Activated CD4-positive, alpha-beta T cell treated with anti-CD3 and anti-CD28 coated beads, Interleukin-2, amount 50 U/mL, for 1 hour (primary cell): ENCODE data around the gene NKG7.

Source experiments
- DNase-seq: peaks from one replicate; pipeline ENCODE4 v3.0.0-alpha.2; 2020

NKG7 gene

GRCh38 chr19:51389143-51389542, 16.7 kb upstream of the NKG7 start:
- no peak for DNase-seq

DNA sequence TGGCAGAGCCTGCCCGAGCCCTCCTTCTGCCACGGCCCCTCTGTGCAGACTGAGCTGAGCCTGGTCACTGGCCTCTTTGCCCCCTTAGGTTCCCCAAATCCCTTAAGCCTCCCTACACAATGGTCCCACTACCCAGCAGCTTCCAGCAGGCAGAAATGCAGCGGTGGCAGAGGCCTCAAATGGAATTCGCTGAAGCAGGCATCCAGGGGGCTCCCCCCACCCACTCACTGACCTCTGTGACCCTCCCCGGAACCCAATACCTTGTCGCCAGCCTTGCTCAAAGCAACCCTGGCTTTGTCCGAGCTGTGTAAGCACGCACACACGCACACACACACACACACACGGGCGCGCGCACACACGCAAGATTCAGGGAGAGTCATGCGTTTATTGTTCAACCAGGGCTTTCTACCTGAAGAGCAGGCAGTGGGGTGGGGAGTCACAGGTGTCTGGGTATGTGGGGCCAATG, 15.5 kb upstream of the NKG7 start, which contains the start of gene LIM2:
Gene LIM2 (minus strand): TSS at position 51 of the 466 bp plus-strand sequence. CDS start 531 bp downstream, outside the sequence.
- DNase-seq = no peak

DNA sequence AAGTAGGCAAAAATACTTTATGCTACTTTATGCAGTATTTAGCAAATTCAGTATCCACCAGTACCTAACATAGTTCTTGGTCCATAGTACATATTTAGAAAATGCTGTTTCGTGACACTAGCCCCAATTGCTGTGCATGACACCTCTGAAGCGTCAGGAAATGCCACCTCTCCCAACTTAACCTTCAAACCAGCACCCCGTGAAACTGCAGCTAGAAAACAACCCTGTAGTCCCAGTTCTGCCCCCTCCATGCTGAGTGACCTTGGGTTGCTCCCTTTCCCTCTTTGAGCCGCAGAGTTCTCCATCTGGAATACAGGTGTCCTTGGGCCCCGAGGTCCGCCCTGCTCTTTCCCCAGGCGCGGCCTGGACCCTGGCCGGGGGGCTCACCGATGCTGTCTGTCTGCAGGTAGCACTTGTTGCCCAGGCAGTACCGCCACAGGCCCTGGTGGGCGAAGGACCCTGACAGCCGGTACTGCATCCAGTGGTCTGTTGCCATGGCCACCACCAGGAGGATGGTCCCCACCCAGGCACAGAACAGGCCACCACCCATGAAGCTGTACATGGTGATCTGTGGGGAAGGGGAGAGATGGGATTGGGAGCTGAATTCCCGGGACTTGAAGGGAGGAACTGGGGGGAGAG, 14.5 kb upstream of the NKG7 start:
- DNase-seq = no peak

GRCh38 chr19:51382004-51382403, 9.6 kb upstream of the NKG7 start:
- no peak for DNase-seq

DNA sequence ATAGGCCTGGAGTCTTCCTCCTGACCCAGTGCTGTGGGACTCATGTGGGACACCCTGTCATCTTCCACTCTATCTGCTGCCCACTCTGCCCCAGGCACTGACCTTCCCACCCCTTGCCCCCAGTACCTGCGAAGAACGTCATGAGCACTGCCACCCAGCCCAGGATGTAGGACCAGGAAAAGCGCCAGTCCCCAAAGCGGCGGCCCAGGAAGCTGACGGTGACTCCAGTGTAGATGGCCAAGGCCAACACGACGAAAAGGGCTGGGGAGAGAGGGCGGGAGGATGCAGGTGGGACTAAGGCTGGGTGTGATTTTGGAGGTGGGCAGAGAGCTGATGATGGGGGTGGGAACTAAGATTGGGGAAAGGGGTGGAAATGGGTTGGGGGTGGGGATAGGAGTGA, 7.9 kb upstream of the NKG7 start:
- DNase-seq = no peak

GRCh38 chr19:51377422-51377821, 5.0 kb upstream of the NKG7 start:
- no peak for DNase-seq

DNA sequence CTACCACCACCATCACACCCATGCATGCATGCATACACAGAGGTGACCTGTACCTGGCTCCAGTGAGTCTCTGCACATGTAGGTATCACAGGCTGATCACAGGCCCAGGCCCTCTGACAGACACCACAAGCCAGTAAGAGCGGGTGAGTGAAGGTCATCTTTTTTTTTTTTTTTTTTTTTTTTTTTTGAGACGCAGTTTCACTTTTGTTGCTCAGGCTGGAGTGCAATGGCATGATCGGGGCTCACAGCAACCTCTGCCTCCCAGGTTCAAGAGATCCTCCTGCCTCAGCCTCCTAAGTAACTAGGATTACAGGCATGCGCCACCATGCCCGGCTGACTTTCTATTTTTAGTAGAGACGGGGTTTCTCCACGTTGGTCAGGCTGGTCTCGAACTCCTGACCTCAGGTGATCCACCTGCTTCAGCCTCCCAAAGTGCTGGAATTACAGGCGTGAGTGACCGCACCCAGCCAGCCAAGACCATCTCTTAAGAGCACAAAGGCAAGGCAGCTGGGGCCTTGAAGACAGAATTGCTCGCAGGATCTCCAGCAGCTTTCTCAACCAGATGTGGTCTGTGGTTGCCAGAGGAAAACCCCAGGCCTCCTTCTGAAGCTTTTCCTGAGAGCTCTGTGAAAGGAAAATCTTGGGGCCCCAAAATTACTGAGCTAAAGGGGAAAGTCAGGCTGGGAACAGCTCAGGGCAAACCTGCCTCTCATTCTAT, 3.2 kb upstream of the NKG7 start:
- no peak for DNase-seq

GRCh38 chr19:51372021-51372648, 319 bp downstream of the NKG7 start:
- no peak for DNase-seq

DNA sequence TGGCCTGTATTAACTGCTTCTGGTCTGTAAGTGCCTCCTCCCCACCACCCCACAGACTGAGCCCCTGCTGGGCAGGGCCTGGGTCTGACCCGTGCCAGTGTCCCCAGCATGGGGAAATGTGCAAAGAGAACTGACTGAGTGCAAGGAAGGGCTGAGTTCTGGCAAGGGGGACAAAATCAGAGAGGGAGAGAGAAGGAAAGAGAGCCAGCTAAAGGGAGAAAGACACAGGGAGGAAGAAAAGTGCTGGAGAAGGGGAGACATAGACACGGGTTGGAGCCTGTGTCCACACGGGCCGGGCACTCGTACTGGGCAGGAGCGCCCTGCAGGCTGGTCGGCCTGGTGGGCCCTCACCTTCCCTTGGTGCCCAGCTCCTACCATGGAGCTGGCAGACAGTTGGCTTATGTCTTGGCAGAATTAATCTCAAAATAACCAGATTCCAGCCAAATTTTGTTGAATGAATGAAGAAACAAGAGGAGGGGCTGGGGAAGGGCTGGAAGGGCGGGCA, 1.2 kb downstream of the NKG7 start:
- no peak for DNase-seq

- no peak for DNase-seq
Measured at GRCh38 chr19:51370230-51370629, 2.2 kb downstream of the NKG7 start.

DNA sequence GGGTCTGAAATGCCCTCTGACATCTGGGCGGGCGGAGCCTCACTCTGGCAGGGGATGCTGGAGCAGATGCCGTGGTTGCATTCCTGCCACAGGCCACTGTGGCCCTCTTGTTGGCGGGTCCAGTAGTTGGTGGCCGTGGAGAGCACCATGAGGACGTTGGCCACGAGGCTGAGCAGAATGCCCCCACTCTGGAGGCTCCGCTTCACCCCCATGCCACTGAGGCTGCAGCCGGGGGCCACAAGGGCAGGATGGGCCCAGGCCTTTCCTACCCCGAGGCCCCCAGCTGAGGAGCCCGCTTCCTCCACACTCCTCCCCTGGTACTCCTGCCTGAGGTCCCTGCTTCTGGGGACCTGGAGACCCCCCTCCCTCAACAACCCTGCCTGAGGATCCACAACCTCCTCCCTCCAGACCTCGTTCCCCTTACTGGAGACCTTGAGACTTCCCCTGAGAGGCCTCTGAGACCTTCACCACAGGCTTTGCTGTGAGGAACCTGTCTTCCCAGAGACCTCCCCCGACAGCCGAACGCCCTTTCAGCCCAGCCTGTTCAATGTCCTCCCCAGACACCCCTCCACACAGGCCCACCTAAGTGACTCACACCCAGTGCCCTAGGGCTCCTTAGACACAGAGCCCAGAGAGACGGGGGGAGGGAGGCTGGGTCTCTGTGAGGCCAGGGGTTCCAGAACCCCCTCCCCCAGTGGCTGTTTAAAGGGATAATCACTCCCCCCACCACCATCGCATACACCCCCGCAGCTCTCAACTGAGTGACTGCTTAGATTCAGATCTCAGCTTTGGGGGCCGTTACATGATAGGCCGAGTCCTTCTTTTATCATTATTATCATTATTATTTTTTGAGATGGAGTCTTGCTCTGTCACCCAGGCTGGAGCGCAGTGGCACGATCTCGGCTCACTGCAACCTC, 3.8 kb downstream of the NKG7 start, which contains the start of gene CLDND2:
Gene CLDND2 (minus strand): TSS at position 638 of the 917 bp plus-strand sequence. CDS start 426 bp downstream, at position 212.
- peak; percentile 8 for DNase-seq

GRCh38 chr19:51367565-51368365, 4.7 kb downstream of the NKG7 start:
- DNase-seq = peak; percentile 93

GRCh38 chr19:51367255-51367564, 5.2 kb downstream of the NKG7 start:
- DNase-seq = no peak

- DNase-seq = peak; percentile 90
Measured at GRCh38 chr19:51366389-51367254, 5.8 kb downstream of the NKG7 start.

DNA sequence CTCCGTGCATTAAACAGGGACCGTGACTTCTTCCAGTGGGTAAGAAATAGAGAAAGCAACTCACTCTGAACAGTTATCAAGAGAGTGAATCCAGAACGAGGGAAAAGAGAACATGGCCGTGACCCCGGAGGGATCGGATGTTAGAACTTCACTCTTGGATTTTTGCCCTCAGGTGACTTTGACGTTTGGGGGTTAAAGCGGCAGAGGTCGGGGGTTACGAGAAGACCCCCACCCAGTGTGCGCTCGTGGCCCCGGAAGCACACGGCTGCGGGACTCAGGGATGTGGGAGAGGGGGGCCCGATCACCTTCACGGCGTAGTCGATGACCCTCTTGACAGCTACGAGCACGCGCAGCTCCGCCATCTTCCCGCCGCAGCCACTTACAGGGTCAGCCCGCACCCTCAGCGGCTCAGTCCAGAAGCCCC, 6.5 kb downstream of the NKG7 start, which contains the start of gene ETFB:
Gene ETFB (minus strand): TSS at position 424 of the 424 bp plus-strand sequence. CDS start 62 bp downstream, at position 362.
- DNase-seq = no peak

- DNase-seq = no peak
Measured at GRCh38 chr19:51365211-51365964, 7.1 kb downstream of the NKG7 start.

DNA sequence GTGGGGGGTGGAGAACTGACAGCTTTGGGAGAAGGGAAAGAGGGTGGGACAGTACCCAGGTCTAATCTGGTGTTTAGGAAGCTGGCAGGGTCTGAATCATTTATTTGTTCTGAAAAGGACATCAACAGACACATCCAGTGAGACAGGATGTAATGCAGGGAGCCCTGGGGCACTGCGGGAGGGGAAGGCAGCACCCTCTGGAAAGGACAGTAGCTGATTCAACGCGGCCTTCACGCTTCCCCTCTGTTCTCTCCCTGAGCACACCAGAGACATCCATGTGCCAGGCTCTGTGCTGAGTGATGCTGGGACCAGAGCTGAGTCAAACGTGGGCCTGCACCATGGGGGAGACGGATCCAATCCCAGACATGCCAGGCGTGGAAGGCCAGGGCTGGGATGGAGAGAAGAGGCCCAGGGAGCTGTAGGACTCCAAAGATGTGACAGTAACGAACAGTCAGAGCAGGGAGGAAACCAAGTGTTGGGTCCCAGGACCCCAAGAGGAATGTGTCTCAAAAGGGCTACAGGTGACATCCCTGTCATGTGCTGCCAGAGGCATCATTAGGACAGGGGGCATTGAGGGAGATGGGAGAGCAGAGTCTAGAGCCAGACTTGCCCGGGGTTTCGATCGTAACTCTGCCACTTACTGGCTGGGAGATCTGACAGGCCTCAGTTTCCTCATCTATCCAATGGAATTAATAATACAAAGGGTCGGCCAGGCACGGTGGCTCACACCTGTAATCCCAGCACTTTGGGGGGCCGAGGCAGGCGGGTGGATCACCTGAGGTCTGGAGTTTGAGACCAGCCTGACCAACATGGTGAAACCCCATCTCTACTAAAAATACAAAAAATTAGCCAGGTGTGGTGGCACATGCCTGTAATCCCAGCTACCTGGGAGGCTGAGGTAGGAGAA, 8.0 kb downstream of the NKG7 start:
- DNase-seq = no peak

DNA sequence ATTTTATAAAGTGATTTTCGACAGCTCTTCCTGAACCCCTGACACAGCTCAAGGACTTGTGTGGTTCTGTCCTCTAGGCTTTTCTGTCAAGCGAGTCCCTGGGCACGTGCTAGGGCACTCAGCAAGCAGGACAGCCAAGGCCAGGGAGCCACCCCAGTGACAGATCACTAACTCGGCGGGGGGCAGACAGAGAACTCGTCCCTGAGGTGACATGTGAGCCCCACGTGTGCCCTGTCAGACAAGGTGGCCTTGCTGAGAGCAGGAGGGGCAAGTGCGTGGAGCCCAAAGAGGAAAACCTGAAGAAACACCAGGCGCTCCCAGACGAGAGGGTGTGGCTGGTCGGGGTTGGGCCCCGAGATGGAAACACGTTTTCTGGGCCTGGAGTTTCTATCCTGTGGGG, 11.2 kb downstream of the NKG7 start:
- DNase-seq = no peak

DNA sequence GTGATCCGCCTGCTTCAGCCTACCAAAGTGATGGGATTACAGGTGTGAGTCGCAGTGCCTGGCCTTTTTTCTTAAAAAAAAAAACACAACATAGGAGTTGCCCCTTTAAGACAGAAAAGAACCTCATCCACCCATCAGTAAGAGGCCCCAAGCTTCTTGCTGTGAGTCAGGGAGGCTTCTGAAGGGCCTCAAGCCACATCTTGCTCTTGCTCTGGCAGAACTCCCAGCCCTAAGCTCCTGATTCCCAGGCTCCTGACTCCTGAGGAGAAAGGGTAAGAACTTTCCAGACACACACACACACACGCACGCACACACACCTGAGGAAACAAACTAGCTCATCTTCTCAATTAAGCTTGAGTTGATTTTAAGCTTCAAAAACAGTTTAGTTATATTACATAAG, 13.2 kb downstream of the NKG7 start:
- DNase-seq = no peak
